ENCODE results near the gene MSH2. TPM values are rescaled to one million over a fixed set of nuclear protein-coding genes. Genes with fewer than 3 reads are reported as not detected.

Gene MSH2
- total and polyA plus RNA-seq, 2 donors (not counting 3 experiments of a cell fraction or from before 2014, with no cell fraction given), result 9.7 to 30.5 TPM

DNA sequence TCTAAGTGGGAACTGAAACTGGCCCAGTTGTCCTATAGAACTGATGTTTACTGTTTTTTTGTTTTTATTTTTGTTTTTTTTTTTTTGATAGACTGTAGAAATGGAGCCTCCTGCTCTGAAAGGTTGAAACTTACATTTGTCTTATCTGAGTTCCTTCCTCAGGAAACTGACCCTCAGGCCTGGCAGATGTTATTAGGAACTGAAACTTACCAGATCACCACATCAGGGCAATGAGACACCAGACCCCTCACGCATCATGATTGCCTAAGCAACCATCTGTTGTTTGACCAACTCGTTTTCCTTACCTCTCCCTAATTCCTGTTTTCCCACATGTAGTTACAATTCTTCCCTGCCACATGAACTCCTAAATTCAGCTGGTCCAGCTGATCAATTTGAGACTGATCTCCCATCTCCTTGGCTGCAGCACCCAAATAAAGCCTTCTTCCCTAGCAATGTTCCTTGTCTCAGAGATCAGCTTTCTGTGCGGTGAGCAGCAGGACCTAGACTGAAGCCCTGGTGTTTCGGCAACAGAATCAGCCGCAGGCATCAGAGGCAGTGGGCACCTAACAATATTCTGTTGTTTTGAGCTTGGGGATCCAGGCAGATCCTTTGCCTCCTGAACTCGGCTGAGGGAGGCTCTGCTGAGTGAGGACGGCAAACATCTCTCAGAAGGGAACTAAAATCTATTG is 96.8 kb downstream of the MSH2 start:
- H3K27ac ChIP-seq (ENCODE audit: insufficient read depth, low read depth, low read length), result no peak overlapping the region
- no peak for DNase-seq (ENCODE audit: low read depth, low spot score)
- no peak overlapping the region for H3K4me3 ChIP-seq (replicated peaks in 1 of 3; ENCODE audit: insufficient read depth in 1 of 3, low read depth in 1 of 3, low read length in 3 of 3)
- H3K9ac ChIP-seq (replicated peaks; ENCODE audit: extremely low read depth, insufficient read depth, low read length), result no peak overlapping the region
- FAIRE-seq, result no peak
- H3K36me3 ChIP-seq (ENCODE audit: control insufficient read depth in 2 of 2, extremely low read depth in 1 of 2, insufficient read depth in 2 of 2, low read length in 2 of 2), result no peaks in the 10 kb centered on the region
- dilution Hi-C loops (cut with MboI; ENCODE audit: extremely low pct_ligation_motif_present, low sequenced_read_pairs), result no loop called here
- no peaks in the 10 kb centered on the region for H3K79me2 ChIP-seq (ENCODE audit: control insufficient read depth, insufficient read depth, low read length)
- peaks cover 2% of the 10 kb centered on the region for H3K9me3 ChIP-seq (replicated peaks; ENCODE audit: control insufficient read depth, insufficient read depth, low read length)
- no peaks in the 10 kb centered on the region for H3K9me1 ChIP-seq (replicated peaks; ENCODE audit: control insufficient read depth, extremely low read depth, insufficient read depth, low read length)
- peaks cover 17% of the 10 kb centered on the region for H3K4me1 ChIP-seq (ENCODE audit: control insufficient read depth, extremely low read depth, insufficient read depth, low read length)
- H3K4me2 ChIP-seq (ENCODE audit: insufficient read depth, low read length), result no peak overlapping the region
- intact Hi-C loops (cut with micrococcal nuclease), result no loop called here
- BruUV-seq (replicated peaks), result no TSS peak
- ChIA-PET CTCF (interaction anchor here (1.1 kb wide), 1 partner anchor 9 kb away, joined by 4 read pairs; no protein-coding TSS in a partner anchor), POLR2A (no interaction called here)
- H4K20me1 ChIP-seq (replicated peaks; ENCODE audit: control insufficient read depth, extremely low read depth, insufficient read depth, low read length), result no peaks in the 10 kb centered on the region
- H2AFZ ChIP-seq (ENCODE audit: low read depth, low read length), result no peak overlapping the region
- TF ChIP-seq, protein P1, sequence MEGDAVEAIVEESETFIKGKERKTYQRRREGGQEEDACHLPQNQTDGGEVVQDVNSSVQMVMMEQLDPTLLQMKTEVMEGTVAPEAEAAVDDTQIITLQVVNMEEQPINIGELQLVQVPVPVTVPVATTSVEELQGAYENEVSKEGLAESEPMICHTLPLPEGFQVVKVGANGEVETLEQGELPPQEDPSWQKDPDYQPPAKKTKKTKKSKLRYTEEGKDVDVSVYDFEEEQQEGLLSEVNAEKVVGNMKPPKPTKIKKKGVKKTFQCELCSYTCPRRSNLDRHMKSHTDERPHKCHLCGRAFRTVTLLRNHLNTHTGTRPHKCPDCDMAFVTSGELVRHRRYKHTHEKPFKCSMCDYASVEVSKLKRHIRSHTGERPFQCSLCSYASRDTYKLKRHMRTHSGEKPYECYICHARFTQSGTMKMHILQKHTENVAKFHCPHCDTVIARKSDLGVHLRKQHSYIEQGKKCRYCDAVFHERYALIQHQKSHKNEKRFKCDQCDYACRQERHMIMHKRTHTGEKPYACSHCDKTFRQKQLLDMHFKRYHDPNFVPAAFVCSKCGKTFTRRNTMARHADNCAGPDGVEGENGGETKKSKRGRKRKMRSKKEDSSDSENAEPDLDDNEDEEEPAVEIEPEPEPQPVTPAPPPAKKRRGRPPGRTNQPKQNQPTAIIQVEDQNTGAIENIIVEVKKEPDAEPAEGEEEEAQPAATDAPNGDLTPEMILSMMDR (IDR thresholded peaks at IDR 0.05; ENCODE audit: extremely low read depth in 1 of 2, insufficient read depth in 1 of 2, low read depth in 1 of 2, low read length in 2 of 2), result no peak
- TF ChIP-seq GATA2 (IDR thresholded peaks at IDR 0.05; ENCODE audit: insufficient read depth, insufficient read length, low read depth, low read length), result no peak
- no peak for TF ChIP-seq FOS (IDR thresholded peaks at IDR 0.05; ENCODE audit: borderline replicate concordance, insufficient read depth, low read length)
- TF ChIP-seq JUN (IDR thresholded peaks at IDR 0.05; ENCODE audit: borderline replicate concordance, insufficient read depth, insufficient read length, low read depth), result no peak
- no peak for TF ChIP-seq POLR2A (IDR thresholded peaks at IDR 0.05; ENCODE audit: low read depth, low read length)
- TF ChIP-seq MYC (IDR thresholded peaks at IDR 0.05; ENCODE audit: low read depth, low read length), result no peak
- TF ChIP-seq EZH2 (IDR thresholded peaks at IDR 0.05; ENCODE audit: borderline replicate concordance, low read depth, low read length, severe bottlenecking), result no peak
- TF ChIP-seq, protein P2, sequence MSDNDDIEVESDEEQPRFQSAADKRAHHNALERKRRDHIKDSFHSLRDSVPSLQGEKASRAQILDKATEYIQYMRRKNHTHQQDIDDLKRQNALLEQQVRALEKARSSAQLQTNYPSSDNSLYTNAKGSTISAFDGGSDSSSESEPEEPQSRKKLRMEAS (IDR thresholded peaks at IDR 0.05; ENCODE audit: insufficient read depth, insufficient read length), result no peak
- TF ChIP-seq POLR2AphosphoS5 (IDR thresholded peaks at IDR 0.05; ENCODE audit: insufficient read depth, low read depth, low read length), result no peak
- no peaks in the 10 kb centered on the region for H3K27me3 ChIP-seq (ENCODE audit: control insufficient read depth in 2 of 2, insufficient read depth in 2 of 2, low read length in 2 of 2)
